ENCODE measurements around the gene TRPT1. TPM values are rescaled to one million over a fixed set of nuclear protein-coding genes. Genes with fewer than 3 reads are reported as not detected.

The TRPT1 gene
- total and polyA plus RNA-seq, 9 of the 15 experiments (the other 6 are each of a cell fraction or from before 2014, with no cell fraction given): 4.6 to 41.7 (median 23.1) TPM

DNA sequence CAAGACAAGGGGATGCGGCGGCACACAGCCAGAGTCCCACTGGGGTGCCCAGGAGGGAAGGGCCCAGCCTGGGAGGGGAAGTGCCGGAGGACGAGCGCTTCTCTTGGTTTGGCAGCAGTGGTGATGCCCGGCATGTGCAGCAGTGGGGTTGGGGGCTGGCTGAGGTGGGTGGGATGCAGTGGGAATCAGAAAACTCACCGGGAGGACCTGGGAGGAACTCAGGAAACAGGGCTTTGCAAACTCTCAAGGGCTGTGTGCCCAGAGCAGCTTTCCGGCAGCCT, 16.5 kb downstream of the TRPT1 start:
- Histone ChIP-seq H3K4me2 (ENCODE audit: insufficient read depth, low read length) (no peak overlapping the region), H3K9ac (ENCODE audit: insufficient read depth in 1 of 2, low read depth in 2 of 2, low read length in 2 of 2) (peak overlapping the region; percentile 99 to 100; a peak in 3 of 4 replicates), H3K36me3 (ENCODE audit: control insufficient read depth, insufficient read depth, low read length) (peaks cover 86% of the 10 kb centered on the region; the same call in 2 of the 3 replicates), H4K20me1 (replicated peaks; ENCODE audit: control insufficient read depth, insufficient read depth, low read length) (no peaks in the 10 kb centered on the region), H3K9me3 (replicated peaks; ENCODE audit: control insufficient read depth, insufficient read depth, low read depth, low read length) (no peaks in the 10 kb centered on the region), H3K4me3 (no peak overlapping the region), H3K27me3 (ENCODE audit: control insufficient read depth in 2 of 2, insufficient read depth in 2 of 2, low read length in 2 of 2) (no peaks in the 10 kb centered on the region), H3K79me2 (ENCODE audit: control insufficient read depth, insufficient read depth, low read length) (peaks cover 47% of the 10 kb centered on the region), H2AFZ (ENCODE audit: low read depth, low read length) (no peak overlapping the region), H3K27ac (ENCODE audit: extremely low read depth, low read depth, low read length) (peak overlapping the region; percentile 100; the same call in 2 of the 3 replicates), H3K4me1 (replicated peaks in 1 of 2; ENCODE audit: control insufficient read depth in 2 of 2, insufficient read depth in 2 of 2, low read length in 2 of 2) (peaks cover 26 to 57% of the 10 kb centered on the region in 2 experiments), H3K9me1 (ENCODE audit: control insufficient read depth, insufficient read depth, low read length) (peaks cover 8% of the 10 kb centered on the region)
- DNase-seq (ENCODE audit: extremely low read depth in 1 of 4, low spot score in 3 of 4) (no peak), FAIRE-seq (no peak), ATAC-seq (no peak)
- 83% methylated on average over 1 of the region's 8 CpGs for WGBS (ENCODE audit: insufficient coverage, low coverage, missing lambda C conversion rate)
- POLR2A ChIA-PET: interaction anchor here (4.6 to 7.8 kb wide), 3 partner anchors 9 to 24 kb away, joined by 29 to 77 read pairs (median 57); partner anchors contain the start of genes NUDT22, STIP1 and TRPT1
- in situ Hi-C loops (cut with MboI): no loop called here
- TF ChIP-seq ZNF41 (CRISPR knock-in tag; conservative IDR thresholded peaks at IDR 0.05) (no peak), ZNF785 (CRISPR knock-in tag; IDR thresholded peaks at IDR 0.05) (no peak), ZNF584 (CRISPR knock-in tag; IDR thresholded peaks at IDR 0.05; ENCODE audit: low read depth) (no peak), C11orf30 (IDR thresholded peaks at IDR 0.05; ENCODE audit: low read depth) (no peak), RBFOX2 (IDR thresholded peaks at IDR 0.05; ENCODE audit: low read depth, low read length) (peak; percentile 17; the same call in 1 of the 2 replicates), PTBP1 (IDR thresholded peaks at IDR 0.05; ENCODE audit: low read depth, low read length) (no peak), POLR2G (IDR thresholded peaks at IDR 0.05; ENCODE audit: low read depth, low read length) (peak; percentile 31; the same call in 1 of the 2 replicates)
- CTCF ChIA-PET (ENCODE audit: low intra/inter-chr PET ratio): no interaction called here
- no TSS peak for BruUV-seq (replicated peaks)
- intact Hi-C loops (cut with micrococcal nuclease): loop anchor here (5.0 kb wide), 1 partner anchor 148 kb away; the partner anchor contains the start of gene RPS6KA4
